HepG2 (cell line): ENCODE data around the gene SEC14L6. TPM values are rescaled to one million over a fixed set of nuclear protein-coding genes. Genes with fewer than 3 reads are reported as not detected.

Experiments
- ATAC-seq: fragments of 200-7000 bp; cut with Tn5 transposase; 3 replicates; pipeline ENCODE4 v1.9.1; 2020; ENCODE audit warnings: mild to moderate bottlenecking, moderate library complexity
- BruUV-seq: library from RNA; stranded (reverse); fragments of 400-500 nt; replicated peaks from 2 replicates; lab custom pipeline; 2021; lab: Mats Ljungman, UMichigan
- CTCF ChIA-PET: fragments of 300-600 bp; formaldehyde crosslinking; extraction: SDS; loops from one replicate; lab custom pipeline; 2021; ENCODE audit warnings: low total read pairs, inconsistent platforms, low intra/inter-chr PET ratio; lab: Yijun Ruan, JAX
- POLR2A ChIA-PET: fragments of 350-600 bp; sonication (Branson Sonifier 250); formaldehyde crosslinking; loops from one replicate; lab custom pipeline; 2020; ENCODE audit warnings: antibody characterized with exemption, inconsistent platforms; lab: Yijun Ruan, JAX
- DNase-seq: peaks from one replicate; pipeline ENCODE4 v3.0.0-alpha.2; 2015; ENCODE audit warnings: low spot score
- FAIRE-seq: peaks from 3 replicates; lab custom pipeline; 2011; peaks lifted over from hg19 to GRCh38; lab: Jason Lieb, UNC
- H2AFZ ChIP-seq: one replicate; pipeline ENCODE4 v1.6.1; 2011; ENCODE audit warnings: low read length, inconsistent platforms
- H3K27ac ChIP-seq: fragments of 300-600 bp; 3 replicates; pipeline ENCODE4 v1.8.0; 2011; ENCODE audit warnings: mixed run types, mild to moderate bottlenecking, mixed read lengths, low read length, inconsistent platforms; ENCODE audit not compliant: insufficient read depth; ENCODE audit errors: extremely low read length
- H3K27me3 ChIP-seq, 2 experiments: fragments of 200-600 bp in 1 of 2; 2 replicates in 1 of 2; 3 replicates in 1 of 2; pipeline versions ENCODE4 v1.6.0 to v1.8.0; 2011; ENCODE audit warnings: low read length in 2 of 2, mild to moderate bottlenecking in 2 of 2, moderate library complexity in 2 of 2, inconsistent platforms in 1 of 2; ENCODE audit not compliant: insufficient read depth in 2 of 2, control insufficient read depth in 1 of 2
- H3K36me3 ChIP-seq, 2 experiments: fragments of 200-600 bp in 1 of 2; replicated peaks in 1 of 2; 2 replicates in 1 of 2; 3 replicates in 1 of 2; pipeline versions ENCODE4 v1.5.1 to v1.8.0; 2011; ENCODE audit warnings: low read length in 2 of 2, inconsistent platforms in 1 of 2; ENCODE audit not compliant: insufficient read depth in 2 of 2, control insufficient read depth in 1 of 2
- H3K4me1 ChIP-seq: 2 replicates; pipeline ENCODE4 v1.5.1; 2012; ENCODE audit warnings: low read length, inconsistent platforms; ENCODE audit not compliant: insufficient read depth
- H3K4me2 ChIP-seq: 2 replicates; pipeline ENCODE4 v1.6.0; 2011; ENCODE audit warnings: low read depth, low read length, inconsistent platforms
- H3K4me3 ChIP-seq, 3 experiments: fragments of 200-600 bp in 1 of 3; sonication (generic), shearing (Covaris generic) in 1 of 3; replicated peaks in 1 of 3; 2 replicates each; pipeline ENCODE4 v1.5.1; 2011 to 2016; ENCODE audit warnings: low read length in 3 of 3, inconsistent platforms in 2 of 3, low read depth in 2 of 3, mild to moderate bottlenecking in 2 of 3, control low read depth in 1 of 3, mixed read lengths in 1 of 3; ENCODE audit not compliant: insufficient read depth in 1 of 3
- H3K79me2 ChIP-seq: one replicate; pipeline ENCODE4 v1.6.1; 2011; ENCODE audit warnings: low read length, inconsistent platforms; ENCODE audit not compliant: insufficient read depth
- H3K9ac ChIP-seq: 2 replicates; pipeline ENCODE4 v1.6.0; 2011; ENCODE audit warnings: mild to moderate bottlenecking, low read depth, low read length, inconsistent platforms; ENCODE audit not compliant: insufficient read depth
- H3K9me3 ChIP-seq: 2 replicates; pipeline ENCODE4 v1.5.1; 2012; ENCODE audit warnings: mild to moderate bottlenecking, low read length
- H4K20me1 ChIP-seq: 2 replicates; pipeline ENCODE4 v1.6.0; 2011; ENCODE audit warnings: inconsistent platforms, mild to moderate bottlenecking, low read length, moderate library complexity; ENCODE audit not compliant: insufficient read depth
- PHB2 ChIP-seq: fragments of 450-650 bp; IDR thresholded peaks from 2 replicates; pipeline ENCODE4 v1.6.1; 2018; ENCODE audit not compliant: partially characterized antibody
- ZNF24 ChIP-seq: fragments of 450-650 bp; IDR thresholded peaks from 2 replicates; pipeline ENCODE4 v1.6.1; 2017; ENCODE audit warnings: antibody characterized with exemption, mild to moderate bottlenecking
- ZNF317 ChIP-seq: sonication (generic); formaldehyde crosslinking; IDR thresholded peaks from 2 replicates; pipeline ENCODE4 v1.5.0; 2020; ENCODE audit warnings: mild to moderate bottlenecking, missing genetic modification reagents
- ZNF691 ChIP-seq: sonication (generic); formaldehyde crosslinking; IDR thresholded peaks from 2 replicates; pipeline ENCODE4 v1.4.0; 2020; ENCODE audit warnings: missing genetic modification reagents, low read depth, mild to moderate bottlenecking, borderline replicate concordance
- WGBS: methylation state at CpG from one replicate; pipeline ENCODE4 v1.1.6; 2017; ENCODE audit warnings: low lambda C conversion rate; 5-methylcytosine and 5-hydroxymethylcytosine counted together
- in situ Hi-C: cut with HindIII; loops from 2 replicates; pipeline ENCODE4 v1.10.0; 2017; ENCODE audit warnings: low pct_unique_long_range_greater_than_20kb; ENCODE audit not compliant: extremely low pct_ligation_motif_present
- intact Hi-C: fragments of 100-400 bp; cut with micrococcal nuclease; formaldehyde crosslinking; loops from one replicate; pipeline ENCODE4 v1.10.0; 2022; ENCODE audit not compliant: unreplicated experiment
- polyA plus RNA-seq, 8 experiments: library from polyadenylated mRNA; depleted of rRNA in 3 of 8; stranded (reverse) in 7 of 8; unstranded in 1 of 8; fragments of >200 nt; fragmentation: Illumina TruSeq in 4 of 8; extraction: Trizol in 4 of 8; gene quantifications; 2 replicates each; pipeline versions ENCODE4 v1.2.1 to v1.2.3, GENCODE V29; 2011 to 2016; ENCODE audit warnings: low read depth in 4 of 8, missing spikeins in 1 of 8, mixed read lengths in 1 of 8; ENCODE audit not compliant: insufficient read depth in 1 of 8
- total RNA-seq, 5 experiments: library from RNA; depleted of rRNA; stranded (reverse); fragments of >200 nt; fragmentation: Illumina TruSeq; extraction: Trizol; gene quantifications; 2 replicates each; pipeline ENCODE4 v1.2.3, GENCODE V29; 2016; ENCODE audit warnings: low read depth in 1 of 5

Gene SEC14L6
- total and polyA plus RNA-seq, 2 of the 13 experiments (the other 11 are each of a cell fraction or from before 2014, with no cell fraction given), result 0.09 to 9.3 TPM

GRCh38 chr22:30521368-30522156 is 25.0 kb downstream of the SEC14L6 start:
- Histone ChIP-seq H3K36me3 (no peaks in the 10 kb centered on the region), H3K79me2 (no peaks in the 10 kb centered on the region), H3K9ac (no peak overlapping the region), H2AFZ (no peak overlapping the region), H3K27me3 (no peaks in the 10 kb centered on the region), H3K27ac (no peak overlapping the region)
- POLR2A ChIA-PET, result no interaction called here
- WGBS, result 33% methylated on average over 3 of the region's 5 CpGs
- in situ Hi-C loops, result no loop called here
- no peak for TF ChIP-seq ZNF317 (CRISPR knock-in tag)
- TF ChIP-seq PHB2, result peak; percentile 34
- TF ChIP-seq, all 625 proteins: peak for 1
- no TSS peak for BruUV-seq
- intact Hi-C loops, result no loop called here
- CTCF ChIA-PET, result no interaction called here
- ATAC-seq (no peak), FAIRE-seq (no peak), DNase-seq (no peak)
- Histone ChIP-seq H4K20me1 (no peaks in the 10 kb centered on the region), H3K4me3 (no peak overlapping the region), H3K4me2 (no peak overlapping the region), H3K4me1 (peaks cover 7% of the 10 kb centered on the region), H3K9me3 (no peaks in the 10 kb centered on the region)

- POLR2A ChIA-PET, result no interaction called here
- DNase-seq (no peak), ATAC-seq (no peak), FAIRE-seq (no peak)
- Histone ChIP-seq H4K20me1 (no peaks in the 10 kb centered on the region), H3K27me3 (0 out of 5 replicates have a peak, but pooled peaks cover 0 to 4% of the 10 kb centered on the region in 2 experiments), H3K9ac (no peak overlapping the region), H3K27ac (no peak overlapping the region), H3K36me3 (no peaks in the 10 kb centered on the region), H3K4me1 (peaks cover 19% of the 10 kb centered on the region), H3K79me2 (no peaks in the 10 kb centered on the region), H3K4me3 (no peak overlapping the region), H3K9me3 (no peaks in the 10 kb centered on the region), H3K4me2 (no peak overlapping the region), H2AFZ (no peak overlapping the region)
- no peak for TF ChIP-seq ZNF691 (CRISPR knock-in tag)
- peak; percentile 58; the same call in 1 of the 2 replicates for TF ChIP-seq ZNF24
- WGBS, result 70% methylated on average over 5 of the region's 7 CpGs
- in situ Hi-C loops, result no loop called here
- intact Hi-C loops, result no loop called here
- BruUV-seq, result no TSS peak
- CTCF ChIA-PET, result no interaction called here
Observed at GRCh38 chr22:30519842-30520425, 26.6 kb downstream of the SEC14L6 start.
